Tibial nerve (tissue), 4 donors: ENCODE measurements around the gene TOMM6. TPM values are rescaled to one million over a fixed set of nuclear protein-coding genes. Genes with fewer than 3 reads are reported as not detected.
A peak's percentile ranks its signal among the peaks of the same experiment; 100 is the strongest.

Source experiments
- DNase-seq, 2 donors: peaks; one replicate each; pipeline ENCODE4 v3.0.0-alpha.2; 2019; ENCODE audit warnings: low spot score in 2 of 2
- H3K27ac ChIP-seq, 4 donors: fragments of 200-600 bp; sonication (generic) in 3 of 4; one replicate each; pipeline ENCODE4 v1.5.1; 2017 to 2019; ENCODE audit warnings: mild to moderate bottlenecking in 1 of 4
- H3K27me3 ChIP-seq, 2 donors: fragments of 200-600 bp; sonication (generic) in 1 of 2; one replicate each; pipeline versions ENCODE4 v1.5.1 to v1.6.0; 2017 to 2019
- H3K36me3 ChIP-seq, 3 donors: fragments of 200-600 bp; sonication (generic); one replicate each; pipeline ENCODE4 v1.5.1; 2018 to 2019
- H3K4me1 ChIP-seq, 4 donors: fragments of 200-600 bp; sonication (generic) in 3 of 4; one replicate each; pipeline ENCODE4 v1.5.1; 2017 to 2019
- H3K4me3 ChIP-seq, 4 donors: fragments of 200-600 bp; sonication (generic) in 3 of 4; one replicate each; pipeline ENCODE4 v1.5.1; 2017 to 2019; ENCODE audit warnings: mild to moderate bottlenecking in 1 of 4, moderate library complexity in 1 of 4
- H3K9me3 ChIP-seq, 4 donors: fragments of 200-600 bp; sonication (generic) in 3 of 4; one replicate each; pipeline ENCODE4 v1.5.1; 2017 to 2019
- CTCF ChIP-seq, 5 experiments: fragments of 200-600 bp in 3 of 5; fragments of 450-650 bp in 2 of 5; sonication (generic) in 3 of 5; IDR thresholded peaks; one replicate each; pipeline ENCODE4 v1.5.1; 2016 to 2019; ENCODE audit warnings: antibody characterized with exemption in 5 of 5, mild to moderate bottlenecking in 3 of 5, moderate library complexity in 2 of 5
- EP300 ChIP-seq, 2 donors: sonication (generic); formaldehyde crosslinking; IDR thresholded peaks; one replicate each; pipeline ENCODE4 v1.6.1; 2017; ENCODE audit warnings: antibody characterized with exemption in 2 of 2, mild to moderate bottlenecking in 1 of 2
- POLR2A ChIP-seq, 2 donors: fragments of 450-650 bp; IDR thresholded peaks; one replicate each; pipeline ENCODE4 v1.6.1; 2017; ENCODE audit warnings: antibody characterized with exemption in 2 of 2, mild to moderate bottlenecking in 2 of 2, moderate library complexity in 2 of 2
- WGBS, 2 donors: methylation state at CpG; one replicate each; pipeline ENCODE4 v1.1.5; 2018; 5-methylcytosine and 5-hydroxymethylcytosine counted together
- total RNA-seq, 4 donors: library from RNA; depleted of rRNA; stranded (reverse); fragments of >200 nt; gene quantifications; one replicate each; pipeline ENCODE4 v1.1.0, GENCODE V29; 2016

Gene TOMM6
- total RNA-seq, 4 donors from 2014 or later = 76.1 to 121 (median 99.8) TPM

- no peak overlapping the region for H3K4me3 ChIP-seq
- H3K9me3 ChIP-seq = no peaks in the 10 kb centered on the region
- peaks cover 0 to 78% (median 0%) of the 10 kb centered on the region in 3 donors for H3K36me3 ChIP-seq
- no peak overlapping the region for H3K27ac ChIP-seq
- DNase-seq = no peak
- H3K27me3 ChIP-seq = no peaks in the 10 kb centered on the region
- 80 to 89% methylated on average over 4 of the region's 4 CpGs for WGBS, 2 donors
- peaks cover 0 to 12% (median 6%) of the 10 kb centered on the region in 4 donors for H3K4me1 ChIP-seq
- no peak for TF ChIP-seq POLR2A (IDR thresholded peaks at IDR 0.05)
- TF ChIP-seq CTCF (IDR thresholded peaks at IDR 0.05) = no peak
- no peak for TF ChIP-seq EP300 (IDR thresholded peaks at IDR 0.05)
Observed at GRCh38 chr6:41791984-41792383, 4.5 kb downstream of the TOMM6 start.

DNA sequence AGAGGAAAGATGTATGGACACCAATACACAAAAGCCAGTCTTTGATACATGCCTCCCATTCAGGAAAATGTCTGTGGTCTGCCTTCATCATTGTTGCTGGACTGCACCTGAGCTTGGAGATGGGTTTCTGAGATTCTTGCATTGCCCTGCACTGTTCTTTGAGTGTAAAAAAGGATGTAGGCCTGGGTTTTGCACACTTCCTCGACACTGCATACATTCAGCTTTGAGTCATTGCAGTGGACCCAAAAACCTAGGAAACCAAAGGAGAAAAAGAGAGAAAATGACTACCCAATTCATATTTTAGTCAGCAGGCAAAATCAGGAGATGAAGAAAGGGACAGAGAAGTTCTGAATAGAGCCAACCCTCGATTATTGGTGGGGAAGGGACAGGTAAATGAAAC, 9.0 kb downstream of the TOMM6 start:
- no peak overlapping the region for H3K4me3 ChIP-seq
- WGBS, 2 donors = 89 to 90% methylated on average over 2 of the region's 2 CpGs
- H3K36me3 ChIP-seq = peaks cover 0 to 76% (median 0%) of the 10 kb centered on the region in 3 donors
- no peaks in the 10 kb centered on the region for H3K9me3 ChIP-seq
- no peak overlapping the region for H3K27ac ChIP-seq
- H3K27me3 ChIP-seq = no peaks in the 10 kb centered on the region
- DNase-seq = no peak
- no peak for TF ChIP-seq POLR2A (IDR thresholded peaks at IDR 0.05)
- TF ChIP-seq EP300 (IDR thresholded peaks at IDR 0.05) = no peak
- TF ChIP-seq CTCF (IDR thresholded peaks at IDR 0.05) = no peak
- no peaks in the 10 kb centered on the region for H3K4me1 ChIP-seq

DNA sequence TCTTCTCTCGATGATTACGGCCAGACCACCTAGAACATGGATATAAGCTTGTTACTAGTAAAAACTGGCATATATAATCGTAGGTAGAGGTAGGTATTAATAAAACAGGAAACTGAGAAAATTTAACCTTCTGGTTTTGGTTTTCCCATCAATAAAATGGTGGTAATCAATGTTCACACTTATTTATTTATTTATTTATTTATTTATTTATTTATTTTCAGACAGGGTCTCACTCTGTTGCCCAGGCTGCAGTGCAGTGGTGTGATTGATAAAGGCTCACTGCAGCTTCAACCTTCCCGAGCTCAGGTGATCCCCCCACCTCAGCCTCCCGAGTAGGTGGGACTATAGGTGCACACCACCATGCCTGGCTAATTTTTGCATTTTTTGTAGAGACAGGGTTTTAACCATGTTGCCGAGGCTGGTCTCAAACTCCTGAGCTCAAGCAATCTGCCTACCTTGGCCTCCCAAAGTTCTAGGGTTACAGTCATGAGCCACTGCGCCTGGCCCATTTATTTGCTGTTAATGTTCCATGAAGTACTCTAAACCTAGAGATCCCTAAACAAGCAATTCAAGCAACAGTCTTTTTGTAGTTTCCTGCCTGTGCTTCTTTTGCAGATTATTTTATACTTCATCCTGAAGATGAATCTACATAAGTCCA, 11.5 kb downstream of the TOMM6 start:
- H3K4me3 ChIP-seq = no peak overlapping the region
- no peak for DNase-seq
- H3K27ac ChIP-seq = no peak overlapping the region
- H3K9me3 ChIP-seq = no peaks in the 10 kb centered on the region
- H3K4me1 ChIP-seq = no peaks in the 10 kb centered on the region
- peaks cover 0 to 53% (median 0%) of the 10 kb centered on the region in 3 donors for H3K36me3 ChIP-seq
- WGBS, 2 donors = 96% methylated on average over 7 of the region's 7 CpGs
- no peak for TF ChIP-seq EP300 (IDR thresholded peaks at IDR 0.05)
- no peak for TF ChIP-seq CTCF (IDR thresholded peaks at IDR 0.05)
- TF ChIP-seq POLR2A (IDR thresholded peaks at IDR 0.05) = no peak
- H3K27me3 ChIP-seq = no peaks in the 10 kb centered on the region

DNA sequence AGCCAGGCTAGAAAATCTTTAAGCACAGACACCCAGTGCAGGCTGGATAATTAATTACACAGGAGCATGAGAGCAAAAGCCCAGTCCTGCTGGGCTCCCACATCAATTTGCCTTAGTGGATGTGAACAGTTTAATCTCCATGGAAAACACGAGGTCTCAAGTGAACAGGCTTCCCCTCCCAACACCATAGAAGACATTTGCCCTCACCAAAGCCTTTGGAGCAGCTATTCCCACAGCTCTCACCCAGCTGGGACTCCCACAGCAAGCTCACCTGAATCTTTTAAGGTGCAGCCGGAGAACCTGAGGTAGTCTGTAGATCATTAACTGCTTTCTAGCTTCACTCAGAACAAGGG, 12.0 kb downstream of the TOMM6 start:
- Histone ChIP-seq H3K27me3 (no peaks in the 10 kb centered on the region), H3K27ac (no peak overlapping the region), H3K4me1 (no peaks in the 10 kb centered on the region), H3K4me3 (no peak overlapping the region), H3K36me3 (peaks cover 0 to 48% (median 0%) of the 10 kb centered on the region in 3 donors), H3K9me3 (no peaks in the 10 kb centered on the region)
- TF ChIP-seq CTCF (IDR thresholded peaks at IDR 0.05) = no peak
- no peak for TF ChIP-seq POLR2A (IDR thresholded peaks at IDR 0.05)
- TF ChIP-seq EP300 (IDR thresholded peaks at IDR 0.05) = no peak
- no peak for DNase-seq
- WGBS, 2 donors = 83 to 95% methylated on average over 2 of the region's 2 CpGs

DNA sequence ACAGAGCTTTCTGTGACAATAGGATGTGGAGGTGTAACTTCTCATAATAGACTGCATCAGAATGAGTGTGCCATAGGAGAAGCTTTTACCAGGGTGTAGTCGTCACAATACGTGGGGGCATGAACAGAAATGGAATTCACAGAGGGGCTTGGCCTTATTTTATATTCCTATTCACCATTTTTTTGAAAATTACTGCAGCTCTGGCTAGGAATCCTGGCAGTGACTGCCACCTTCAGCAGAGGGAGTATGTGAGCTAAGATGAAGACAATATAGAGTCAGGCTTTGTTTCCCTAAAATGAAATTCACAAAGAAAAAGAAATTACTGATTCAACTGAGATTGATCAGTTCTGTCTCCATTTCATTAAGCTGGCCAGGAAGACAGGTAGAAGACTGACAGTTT, 13.9 kb downstream of the TOMM6 start:
- TF ChIP-seq POLR2A (IDR thresholded peaks at IDR 0.05) = no peak
- TF ChIP-seq EP300 (IDR thresholded peaks at IDR 0.05) = no peak
- peak in 1 of 5 experiments; percentile 5 for TF ChIP-seq CTCF (IDR thresholded peaks at IDR 0.05)
- WGBS, 2 donors = 55 to 56% methylated on average over 2 of the region's 2 CpGs
- H3K9me3 ChIP-seq = no peaks in the 10 kb centered on the region
- DNase-seq = no peak
- no peaks in the 10 kb centered on the region for H3K4me1 ChIP-seq
- H3K4me3 ChIP-seq = no peak overlapping the region
- no peaks in the 10 kb centered on the region for H3K27me3 ChIP-seq
- H3K36me3 ChIP-seq = peaks cover 0 to 47% (median 0%) of the 10 kb centered on the region in 3 donors
- H3K27ac ChIP-seq = no peak overlapping the region
